Common myeloid progenitor, CD34-positive (primary cell): Measurements from ENCODE around the gene GLG1.
"Not testable (repeated sequence)": the region's sequence is repeated elsewhere in the genome, so short reads cannot be mapped to it uniquely, and the experiment has no call there.

Experiments used
- CTCF ChIA-PET: fragments of 350-600 bp; sonication (Branson Sonifier 250); formaldehyde crosslinking; loops from one replicate; lab custom pipeline; 2021; ENCODE audit warnings: antibody characterized with exemption; lab: Charles Lee
- POLR2A ChIA-PET: fragments of 350-600 bp; sonication (Branson Sonifier 250); formaldehyde crosslinking; loops from one replicate; lab custom pipeline; 2021; ENCODE audit warnings: antibody characterized with exemption; lab: Charles Lee
- DNase-seq, 3 donors: peaks; one replicate each; pipeline versions ENCODE4 v3.0.0 to v3.0.0-alpha.2; 2013
- H3K27ac ChIP-seq, 2 experiments: 1 replicate in 1 of 2; 2 replicates in 1 of 2; pipeline ENCODE4 v1.7.0; 2013; ENCODE audit warnings: inconsistent platforms in 2 of 2, low read length in 2 of 2, mild to moderate bottlenecking in 2 of 2, low read depth in 1 of 2, moderate library complexity in 1 of 2; ENCODE audit not compliant: severe bottlenecking in 2 of 2, insufficient read depth in 1 of 2, poor library complexity in 1 of 2
- H3K27me3 ChIP-seq, 5 experiments: replicated peaks in 2 of 5; 1 replicate in 3 of 5; 2 replicates in 2 of 5; pipeline versions ENCODE4 v1.6.1 to v1.7.0; 2013; ENCODE audit warnings: low read length in 4 of 5, mild to moderate bottlenecking in 2 of 5, moderate library complexity in 2 of 5, inconsistent platforms in 1 of 5; ENCODE audit not compliant: insufficient read depth in 5 of 5, control insufficient read depth in 4 of 5
- H3K36me3 ChIP-seq, 4 experiments: 1 replicate in 2 of 4; 2 replicates in 2 of 4; pipeline versions ENCODE4 v1.6.1 to v1.7.0; 2013; ENCODE audit warnings: low read length in 3 of 4, control low read depth in 1 of 4, mild to moderate bottlenecking in 1 of 4; ENCODE audit not compliant: control insufficient read depth in 4 of 4, insufficient read depth in 4 of 4
- H3K4me1 ChIP-seq, 4 experiments: 1 replicate in 3 of 4; 2 replicates in 1 of 4; pipeline versions ENCODE4 v1.6.1 to v1.7.1; 2013; ENCODE audit warnings: low read length in 3 of 4, mild to moderate bottlenecking in 3 of 4, control low read depth in 1 of 4, inconsistent platforms in 1 of 4, moderate library complexity in 1 of 4; ENCODE audit not compliant: control insufficient read depth in 4 of 4, insufficient read depth in 4 of 4; ENCODE audit errors: control extremely low read depth in 1 of 4
- H3K4me3 ChIP-seq, 7 experiments: 1 replicate in 4 of 7; 2 replicates in 3 of 7; pipeline versions ENCODE4 v1.5.1 to v1.7.0; 2013; ENCODE audit warnings: mild to moderate bottlenecking in 7 of 7, low read length in 6 of 7, moderate library complexity in 6 of 7, inconsistent platforms in 2 of 7, low read depth in 2 of 7, control low read depth in 1 of 7; ENCODE audit not compliant: insufficient read depth in 4 of 7, control insufficient read depth in 1 of 7; ENCODE audit errors: extremely low read depth in 1 of 7
- H3K9me3 ChIP-seq, 5 experiments: 1 replicate in 4 of 5; 2 replicates in 1 of 5; pipeline versions ENCODE4 v1.6.1 to v1.7.1; 2013; ENCODE audit warnings: low read length in 4 of 5, mild to moderate bottlenecking in 2 of 5, inconsistent platforms in 1 of 5, low read depth in 1 of 5, moderate library complexity in 1 of 5; ENCODE audit not compliant: control insufficient read depth in 4 of 5, insufficient read depth in 2 of 5; ENCODE audit errors: control extremely low read depth in 1 of 5
- WGBS: methylation state at CpG from one replicate; pipeline ENCODE4 v1.1.5; 2013; ENCODE audit not compliant: insufficient coverage; 5-methylcytosine and 5-hydroxymethylcytosine counted together

GLG1 gene

GRCh38 chr16:74447578-74447977 lies 159.3 kb downstream of the GLG1 start:
- Histone ChIP-seq H3K27me3 (no peaks in the 10 kb centered on the region), H3K27ac (no peak overlapping the region), H3K4me1 (peaks cover 0 to 10% (median 3%) of the 10 kb centered on the region in 4 experiments), H3K4me3 (no peak overlapping the region), H3K9me3 (no peaks in the 10 kb centered on the region), H3K36me3 (peaks cover 0 to 31% (median 12%) of the 10 kb centered on the region in 4 experiments)
- DNase-seq = no peak
- WGBS = 100% methylated on average over 5 of the region's 5 CpGs
- POLR2A ChIA-PET = no interaction called here
- CTCF ChIA-PET = no interaction called here

DNA sequence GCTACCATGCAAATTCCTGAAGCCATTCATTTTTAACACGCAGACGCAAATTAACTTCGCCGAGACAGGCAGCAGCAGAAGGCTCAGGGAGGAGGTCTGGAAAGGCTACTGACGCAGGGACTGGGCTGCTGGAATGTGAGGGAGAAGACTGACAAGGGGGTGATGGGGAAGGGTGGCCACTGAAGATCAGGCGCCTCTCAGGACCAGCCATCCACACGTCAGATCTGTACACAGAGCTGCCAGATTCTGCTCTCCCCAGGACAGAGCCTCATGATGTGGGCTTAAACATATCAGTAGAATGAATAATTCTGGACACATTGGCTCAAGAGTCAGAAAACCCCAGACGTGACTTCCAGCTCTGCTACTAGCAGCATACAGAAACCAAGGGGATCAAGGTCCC lies 160.0 kb downstream of the GLG1 start:
- CTCF ChIA-PET = no interaction called here
- Histone ChIP-seq H3K27ac (no peak overlapping the region), H3K4me1 (peaks cover 0 to 10% (median 3%) of the 10 kb centered on the region in 4 experiments), H3K9me3 (no peaks in the 10 kb centered on the region), H3K4me3 (no peak overlapping the region), H3K36me3 (peaks cover 0 to 25% (median 8%) of the 10 kb centered on the region in 4 experiments), H3K27me3 (peaks cover 0 to 1% (median 0%) of the 10 kb centered on the region in 5 experiments)
- 96% methylated on average over 8 of the region's 8 CpGs for WGBS
- DNase-seq = no peak
- POLR2A ChIA-PET = no interaction called here

- DNase-seq, H3K4me1 ChIP-seq, H3K9me3 ChIP-seq, H3K36me3 ChIP-seq, H3K27ac ChIP-seq, CTCF ChIA-PET, H3K4me3 ChIP-seq, POLR2A ChIA-PET: not testable (repeated sequence)
- 100% methylated on average over 2 of the region's 13 CpGs for WGBS
- peaks cover 0 to 20% (median 8%) of the 10 kb centered on the region in 5 experiments for H3K27me3 ChIP-seq
Observed at GRCh38 chr16:74443624-74444346, 163.1 kb downstream of the GLG1 start.

- DNase-seq = no peak
- Histone ChIP-seq H3K4me1 (peaks cover 2 to 15% (median 13%) of the 10 kb centered on the region in 4 experiments), H3K27ac (no peak overlapping the region), H3K4me3 (no peak overlapping the region), H3K9me3 (peaks cover 0 to 9% (median 6%) of the 10 kb centered on the region in 5 experiments), H3K27me3 (peaks cover 0 to 35% (median 11%) of the 10 kb centered on the region in 5 experiments), H3K36me3 (no peaks in the 10 kb centered on the region)
- WGBS = 71% methylated on average over 1 of the region's 7 CpGs
- ChIA-PET POLR2A (no interaction called here), CTCF (interaction anchor here (1.1 kb wide), 1 partner anchor 9 kb away, joined by 3 read pairs; no protein-coding TSS in a partner anchor)
Observed at GRCh38 chr16:74439685-74440084, 167.2 kb downstream of the GLG1 start.

GRCh38 chr16:74438492-74438979 lies 168.4 kb downstream of the GLG1 start:
- peak; percentile 28 to 61 (median 52) for DNase-seq
- ChIA-PET POLR2A (no interaction called here), CTCF (no interaction called here)
- H3K4me1 ChIP-seq = peaks cover 2 to 15% (median 13%) of the 10 kb centered on the region in 4 experiments
- peaks cover 0 to 41% (median 14%) of the 10 kb centered on the region in 5 experiments for H3K27me3 ChIP-seq
- WGBS = 0% methylated on average over 4 of the region's 7 CpGs
- peak overlapping the region in 1 of 7 experiments; percentile 24 for H3K4me3 ChIP-seq
- H3K36me3 ChIP-seq = no peaks in the 10 kb centered on the region
- peaks cover 0 to 13% (median 9%) of the 10 kb centered on the region in 5 experiments for H3K9me3 ChIP-seq
- H3K27ac ChIP-seq = no peak overlapping the region

- ChIA-PET POLR2A (no interaction called here), CTCF (interaction anchor here (1.4 to 2.0 kb wide), 4 partner anchors 18 to 125 kb away, joined by 3 to 7 read pairs (median 4); no protein-coding TSS in a partner anchor)
- peaks cover 0 to 21% (median 3%) of the 10 kb centered on the region in 5 experiments for H3K27me3 ChIP-seq
- H3K27ac ChIP-seq = no peak overlapping the region
- no peak for DNase-seq
- peaks cover 0 to 13% (median 7%) of the 10 kb centered on the region in 5 experiments for H3K9me3 ChIP-seq
- no peaks in the 10 kb centered on the region for H3K36me3 ChIP-seq
- no peaks in the 10 kb centered on the region for H3K4me1 ChIP-seq
- WGBS = 94% methylated on average over 5 of the region's 5 CpGs
- no peak overlapping the region for H3K4me3 ChIP-seq
Observed at GRCh38 chr16:74431516-74431915, 175.4 kb downstream of the GLG1 start.
